HepG2 (cell line): ENCODE data around the gene HPCAL1. TPM values are rescaled to one million over a fixed set of nuclear protein-coding genes. Genes with fewer than 3 reads are reported as not detected.

Experiments
- ARID5B ChIP-seq: IDR thresholded peaks from 2 replicates; pipeline ENCODE4 v1.4.0; 2020; ENCODE audit warnings: mild to moderate bottlenecking, missing genetic modification reagents
- HOXA9 ChIP-seq: sonication (generic); formaldehyde crosslinking; IDR thresholded peaks from 2 replicates; pipeline ENCODE4 v1.8.1; 2022; ENCODE audit warnings: missing genetic modification reagents, mild to moderate bottlenecking, moderate library complexity, borderline replicate concordance
- IRF1 ChIP-seq: sonication (generic); formaldehyde crosslinking; IDR thresholded peaks from 2 replicates; pipeline ENCODE4 v1.4.0; 2020; ENCODE audit warnings: low read depth, mild to moderate bottlenecking, missing genetic modification reagents
- RFXANK ChIP-seq: IDR thresholded peaks from 2 replicates; pipeline ENCODE4 v1.6.1; 2016
- THAP8 ChIP-seq: sonication (generic); formaldehyde crosslinking; IDR thresholded peaks from 2 replicates; pipeline ENCODE4 v1.5.1; 2020; ENCODE audit warnings: missing genetic modification reagents, mild to moderate bottlenecking, borderline replicate concordance
- TRIM24 ChIP-seq: sonication (generic); formaldehyde crosslinking; IDR thresholded peaks from 2 replicates; pipeline ENCODE4 v1.8.0; 2022; ENCODE audit warnings: mild to moderate bottlenecking, missing genetic modification reagents
- ZFX ChIP-seq: sonication (generic); formaldehyde crosslinking; IDR thresholded peaks from 2 replicates; pipeline ENCODE4 v1.4.0; 2020; ENCODE audit warnings: mild to moderate bottlenecking, low read depth, missing genetic modification reagents, moderate library complexity
- ZNF614 ChIP-seq: IDR thresholded peaks from 2 replicates; pipeline ENCODE4 v1.6.1; 2018; ENCODE audit warnings: missing biosample characterization, missing genetic modification reagents, inconsistent platforms, borderline replicate concordance
- ZNF639 ChIP-seq: conservative IDR thresholded peaks from 2 replicates; pipeline ENCODE4 v1.6.1; 2018; ENCODE audit warnings: missing genetic modification reagents
- ZNF703 ChIP-seq: sonication (generic); formaldehyde crosslinking; IDR thresholded peaks from 2 replicates; pipeline ENCODE4 v1.5.1; 2020; ENCODE audit warnings: missing genetic modification reagents, mild to moderate bottlenecking, moderate library complexity, borderline replicate concordance
- ZNF773 ChIP-seq: sonication (generic); formaldehyde crosslinking; IDR thresholded peaks from 2 replicates; pipeline ENCODE4 v1.4.0; 2020; ENCODE audit warnings: missing genetic modification reagents, borderline replicate concordance
- polyA plus RNA-seq, 8 experiments: library from polyadenylated mRNA; depleted of rRNA in 3 of 8; stranded (reverse) in 7 of 8; unstranded in 1 of 8; fragments of >200 nt; fragmentation: Illumina TruSeq in 4 of 8; extraction: Trizol in 4 of 8; gene quantifications; 2 replicates each; pipeline versions ENCODE4 v1.2.1 to v1.2.3, GENCODE V29; 2011 to 2016; ENCODE audit warnings: low read depth in 4 of 8, missing spikeins in 1 of 8, mixed read lengths in 1 of 8; ENCODE audit not compliant: insufficient read depth in 1 of 8
- total RNA-seq, 5 experiments: library from RNA; depleted of rRNA; stranded (reverse); fragments of >200 nt; fragmentation: Illumina TruSeq; extraction: Trizol; gene quantifications; 2 replicates each; pipeline ENCODE4 v1.2.3, GENCODE V29; 2016; ENCODE audit warnings: low read depth in 1 of 5
- TF ChIP-seq, protein P1 (sequence below): sonication (generic); formaldehyde crosslinking; IDR thresholded peaks from 2 replicates; pipeline ENCODE4 v1.5.0; 2020; ENCODE audit warnings: missing genetic modification reagents
- TF ChIP-seq, protein P2 (sequence below): sonication (generic); formaldehyde crosslinking; IDR thresholded peaks from 2 replicates; pipeline ENCODE4 v1.5.0; 2020; ENCODE audit warnings: missing genetic modification reagents

HPCAL1 gene
- total and polyA plus RNA-seq, 2 of the 13 experiments (the other 11 are each of a cell fraction or from before 2014, with no cell fraction given): 29.5 to 29.9 TPM

DNA sequence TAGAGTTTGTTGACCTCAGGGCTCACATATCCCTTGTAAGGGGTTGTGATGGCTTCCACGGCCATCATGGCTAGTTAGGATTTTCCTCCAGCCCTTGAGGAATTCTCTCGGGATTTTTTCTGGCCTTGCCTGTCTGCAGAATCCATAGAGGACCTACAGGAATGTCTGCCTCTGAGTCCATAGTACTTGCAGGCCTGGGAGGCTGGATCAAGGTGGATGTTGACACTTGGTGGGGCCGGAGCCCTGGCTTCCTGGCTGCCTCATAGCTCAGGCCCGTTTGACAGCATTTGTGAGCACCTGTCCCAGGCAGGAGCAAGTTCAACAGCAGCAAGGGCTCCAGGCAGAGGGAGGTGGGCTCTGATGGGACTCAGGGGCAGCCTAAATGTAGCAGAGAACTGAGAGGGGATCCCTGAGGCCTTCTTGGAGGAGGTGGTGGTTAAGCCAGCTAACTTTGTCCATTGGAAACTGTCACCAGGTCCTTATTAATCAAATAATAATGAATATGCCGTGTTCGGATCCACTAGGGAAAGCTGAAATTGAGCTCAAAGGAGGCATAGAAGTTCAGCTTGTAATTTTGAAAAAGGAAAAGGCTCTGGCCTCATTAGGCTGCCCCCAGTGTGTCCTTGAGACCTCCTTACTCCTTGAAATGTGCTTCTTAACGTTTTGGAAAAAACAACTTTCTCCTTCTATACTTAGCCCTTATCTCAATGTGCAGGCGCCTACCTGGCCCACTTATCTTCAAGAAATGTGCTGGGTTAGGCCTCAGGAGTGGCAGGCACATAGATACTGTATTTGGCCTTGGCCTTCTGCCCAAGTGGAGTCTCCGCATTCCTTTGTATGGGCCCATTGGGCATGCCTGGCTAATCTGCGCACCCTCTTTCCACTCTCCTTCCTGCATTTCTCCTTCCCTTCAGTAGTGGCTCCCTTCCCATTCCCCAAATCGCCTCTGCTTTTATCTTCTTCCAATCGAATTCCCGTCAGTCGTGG lies 66.9 kb downstream of the HPCAL1 start (continued):
- TF ChIP-seq IRF1 (CRISPR knock-in tag) (no peak), THAP8 (CRISPR knock-in tag) (no peak), HOXA9 (CRISPR knock-in tag) (no peak), ZFX (CRISPR knock-in tag) (peak; percentile 65), ZNF639 (no peak), ARID5B (CRISPR knock-in tag) (peak; percentile 40; the same call in 1 of the 2 replicates), ZNF773 (CRISPR knock-in tag) (no peak), ZNF614 (CRISPR knock-in tag) (no peak), ZNF703 (no peak), RFXANK (CRISPR knock-in tag) (no peak), TRIM24 (CRISPR knock-in tag) (no peak)
- TF ChIP-seq, protein P1, sequence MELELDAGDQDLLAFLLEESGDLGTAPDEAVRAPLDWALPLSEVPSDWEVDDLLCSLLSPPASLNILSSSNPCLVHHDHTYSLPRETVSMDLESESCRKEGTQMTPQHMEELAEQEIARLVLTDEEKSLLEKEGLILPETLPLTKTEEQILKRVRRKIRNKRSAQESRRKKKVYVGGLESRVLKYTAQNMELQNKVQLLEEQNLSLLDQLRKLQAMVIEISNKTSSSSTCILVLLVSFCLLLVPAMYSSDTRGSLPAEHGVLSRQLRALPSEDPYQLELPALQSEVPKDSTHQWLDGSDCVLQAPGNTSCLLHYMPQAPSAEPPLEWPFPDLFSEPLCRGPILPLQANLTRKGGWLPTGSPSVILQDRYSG (CRISPR knock-in tag): no peak
- TF ChIP-seq, protein P2, sequence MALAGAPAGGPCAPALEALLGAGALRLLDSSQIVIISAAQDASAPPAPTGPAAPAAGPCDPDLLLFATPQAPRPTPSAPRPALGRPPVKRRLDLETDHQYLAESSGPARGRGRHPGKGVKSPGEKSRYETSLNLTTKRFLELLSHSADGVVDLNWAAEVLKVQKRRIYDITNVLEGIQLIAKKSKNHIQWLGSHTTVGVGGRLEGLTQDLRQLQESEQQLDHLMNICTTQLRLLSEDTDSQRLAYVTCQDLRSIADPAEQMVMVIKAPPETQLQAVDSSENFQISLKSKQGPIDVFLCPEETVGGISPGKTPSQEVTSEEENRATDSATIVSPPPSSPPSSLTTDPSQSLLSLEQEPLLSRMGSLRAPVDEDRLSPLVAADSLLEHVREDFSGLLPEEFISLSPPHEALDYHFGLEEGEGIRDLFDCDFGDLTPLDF (CRISPR knock-in tag): no peak
